Measurements from ENCODE around the gene FNDC3B. TPM values are rescaled to one million over a fixed set of nuclear protein-coding genes. Genes with fewer than 3 reads are reported as not detected.
A peak's percentile ranks its signal among the peaks of the same experiment; 100 is the strongest.

The FNDC3B gene
- total RNA-seq, 1 donor from 2014 or later: 71.8 TPM

DNA sequence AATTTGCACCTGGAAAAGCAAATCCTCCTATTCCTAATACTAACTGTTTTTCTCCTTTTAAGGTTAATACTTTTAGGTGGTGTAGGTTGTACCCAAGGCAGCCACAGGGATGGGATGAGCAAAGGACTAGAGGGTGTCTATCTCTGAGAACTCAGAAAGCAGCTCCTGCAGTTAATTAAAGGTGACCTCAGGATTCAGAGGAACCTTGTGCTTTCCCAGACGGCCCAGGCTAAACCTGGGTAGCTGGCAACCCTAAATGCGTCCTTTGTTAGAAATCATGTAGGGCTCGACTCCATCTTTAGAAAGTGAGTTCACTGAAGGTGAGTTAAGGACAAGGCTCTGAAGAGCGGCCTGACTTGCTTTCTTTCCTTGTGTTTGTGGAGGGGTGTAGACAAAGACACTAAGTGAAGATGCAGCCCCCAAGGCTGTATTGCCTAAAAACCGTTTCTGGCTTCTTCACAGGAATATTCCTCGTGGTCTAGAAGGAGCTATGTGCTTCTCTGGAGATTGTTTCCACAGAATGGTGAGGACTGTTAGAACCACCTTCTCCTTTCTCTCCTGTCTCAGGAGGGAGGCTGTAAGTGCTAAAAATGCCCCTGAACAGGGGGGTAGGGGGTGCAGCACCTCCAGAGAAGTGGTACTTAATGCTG lies 14.9 kb downstream of the FNDC3B start:
- no peak for DNase-seq (ENCODE audit: low read depth in 2 of 2)

DNA sequence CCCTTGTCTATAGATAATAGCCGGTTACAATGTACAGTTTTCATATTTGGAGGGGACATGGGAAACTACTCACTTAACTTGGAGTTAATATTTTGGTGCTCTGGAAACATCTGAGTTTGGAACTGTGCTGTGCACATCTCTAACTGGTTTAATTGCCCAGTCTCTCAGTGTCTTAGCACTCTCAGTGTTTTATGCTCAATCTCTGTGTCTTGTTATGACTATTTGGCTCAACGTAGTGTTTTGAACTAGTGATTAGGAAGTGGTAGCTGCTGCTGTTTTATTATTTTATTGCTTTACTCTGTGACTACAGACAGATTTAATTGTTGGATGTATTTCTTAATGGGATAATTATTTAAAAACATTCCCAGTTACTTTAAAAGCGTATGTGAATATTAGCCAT lies 17.0 kb downstream of the FNDC3B start:
- no peak for DNase-seq (ENCODE audit: low read depth in 2 of 2)

DNA sequence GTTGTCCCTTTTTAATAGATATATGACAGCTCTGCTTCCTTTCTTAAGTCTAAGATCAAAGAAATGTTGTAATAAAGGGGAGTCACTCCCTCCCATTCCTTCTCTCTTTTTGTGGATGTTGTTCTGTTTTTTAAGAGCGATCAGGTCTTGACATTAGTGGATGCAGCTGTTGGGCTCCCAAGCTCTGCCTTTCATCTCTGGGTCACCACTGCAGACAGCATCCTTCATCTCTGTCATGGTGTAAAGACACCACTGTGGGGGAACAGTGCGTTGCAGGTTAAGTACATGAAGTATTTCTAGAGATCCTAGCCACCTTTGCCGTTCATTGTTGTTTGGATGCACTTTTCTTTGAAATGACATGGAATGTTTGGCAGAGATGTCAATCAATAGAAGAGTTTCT lies 17.7 kb downstream of the FNDC3B start:
- no peak for DNase-seq (ENCODE audit: low read depth in 2 of 2)

GRCh38 chr3:172057624-172058327 lies 18.4 kb downstream of the FNDC3B start:
- DNase-seq (ENCODE audit: low read depth in 2 of 2): no peak

DNA sequence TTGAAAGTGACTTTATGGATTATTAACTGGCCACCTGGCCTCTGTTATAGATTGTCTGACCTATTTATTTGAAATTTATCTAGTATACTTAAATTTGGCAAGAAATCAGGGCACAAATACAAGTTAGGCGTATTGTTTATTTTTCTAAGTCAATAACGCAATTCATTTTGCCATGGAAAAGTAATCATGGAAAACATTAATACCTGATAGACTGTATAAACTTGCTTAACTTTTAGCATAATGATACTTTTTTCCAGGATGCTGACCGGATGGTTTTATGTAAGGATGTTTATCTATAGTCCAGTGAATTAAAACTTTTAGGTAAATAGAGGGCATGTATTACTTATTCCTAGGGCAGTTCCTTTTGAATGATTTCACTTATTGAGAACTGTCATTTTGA lies 20.2 kb downstream of the FNDC3B start:
- DNase-seq (ENCODE audit: low read depth in 2 of 2): no peak

DNA sequence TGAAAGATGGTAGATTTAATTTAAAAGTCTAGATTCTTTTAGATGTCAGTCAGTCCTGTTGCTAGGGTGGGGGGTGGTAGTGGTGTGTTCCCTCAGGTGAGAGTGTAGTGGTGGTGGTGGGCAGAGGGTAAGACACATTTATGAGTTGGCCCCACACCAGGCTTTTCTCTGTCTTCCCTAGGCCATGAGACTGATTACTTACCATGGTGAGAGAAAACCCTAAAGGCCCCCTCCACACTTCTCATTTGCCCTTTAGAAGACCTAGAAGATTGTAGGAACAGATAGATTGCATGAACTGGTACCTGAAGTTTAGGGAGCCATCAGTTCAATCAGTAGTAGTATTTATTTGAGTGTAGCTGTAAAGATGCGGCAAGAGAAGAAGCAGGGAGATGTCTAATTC lies 20.9 kb downstream of the FNDC3B start:
- DNase-seq (ENCODE audit: low read depth in 2 of 2): no peak

DNA sequence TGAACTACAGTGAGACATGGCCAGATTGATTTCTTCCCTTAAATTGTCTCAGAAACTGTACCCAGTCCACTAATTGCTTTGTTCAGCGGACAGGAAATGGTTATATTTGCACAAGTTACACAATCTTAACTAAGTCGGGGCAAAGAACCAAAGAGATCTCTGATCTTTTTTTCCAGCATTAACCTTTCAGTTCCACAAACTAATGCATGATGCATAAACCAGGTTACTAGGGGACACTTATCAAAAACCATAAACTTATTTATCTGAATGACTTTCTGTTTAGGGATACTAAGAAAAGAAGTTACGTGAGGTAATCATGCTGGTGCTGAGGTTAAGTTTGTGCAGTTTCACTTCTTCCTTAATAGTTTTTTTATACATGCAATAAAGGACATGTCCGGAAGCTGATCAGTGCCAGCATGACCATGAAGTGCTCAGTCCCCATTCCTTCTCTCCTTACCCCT lies 22.4 kb downstream of the FNDC3B start:
- peak in 1 of 2 donors; percentile 28 for DNase-seq (ENCODE audit: low read depth in 2 of 2)

DNA sequence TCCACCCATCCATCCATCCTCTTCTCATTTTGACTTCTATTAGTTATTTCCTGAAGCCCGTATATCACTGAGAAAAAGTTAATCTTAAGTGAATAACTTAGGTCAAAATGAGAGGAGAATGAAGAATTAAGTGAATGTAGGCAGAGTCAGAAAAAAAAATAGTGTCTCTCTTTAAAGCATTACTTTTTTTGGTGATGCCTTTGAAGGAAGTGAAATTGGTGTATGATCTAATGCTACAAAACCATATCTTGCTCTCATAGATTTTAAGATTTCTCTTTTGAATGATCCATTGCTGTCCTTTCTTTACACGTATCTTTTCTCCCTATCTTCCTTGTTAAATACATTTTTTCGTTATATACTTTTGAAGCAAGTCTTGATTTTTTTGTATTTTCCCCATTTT lies 23.4 kb downstream of the FNDC3B start:
- DNase-seq (ENCODE audit: low read depth in 2 of 2): no peak

DNA sequence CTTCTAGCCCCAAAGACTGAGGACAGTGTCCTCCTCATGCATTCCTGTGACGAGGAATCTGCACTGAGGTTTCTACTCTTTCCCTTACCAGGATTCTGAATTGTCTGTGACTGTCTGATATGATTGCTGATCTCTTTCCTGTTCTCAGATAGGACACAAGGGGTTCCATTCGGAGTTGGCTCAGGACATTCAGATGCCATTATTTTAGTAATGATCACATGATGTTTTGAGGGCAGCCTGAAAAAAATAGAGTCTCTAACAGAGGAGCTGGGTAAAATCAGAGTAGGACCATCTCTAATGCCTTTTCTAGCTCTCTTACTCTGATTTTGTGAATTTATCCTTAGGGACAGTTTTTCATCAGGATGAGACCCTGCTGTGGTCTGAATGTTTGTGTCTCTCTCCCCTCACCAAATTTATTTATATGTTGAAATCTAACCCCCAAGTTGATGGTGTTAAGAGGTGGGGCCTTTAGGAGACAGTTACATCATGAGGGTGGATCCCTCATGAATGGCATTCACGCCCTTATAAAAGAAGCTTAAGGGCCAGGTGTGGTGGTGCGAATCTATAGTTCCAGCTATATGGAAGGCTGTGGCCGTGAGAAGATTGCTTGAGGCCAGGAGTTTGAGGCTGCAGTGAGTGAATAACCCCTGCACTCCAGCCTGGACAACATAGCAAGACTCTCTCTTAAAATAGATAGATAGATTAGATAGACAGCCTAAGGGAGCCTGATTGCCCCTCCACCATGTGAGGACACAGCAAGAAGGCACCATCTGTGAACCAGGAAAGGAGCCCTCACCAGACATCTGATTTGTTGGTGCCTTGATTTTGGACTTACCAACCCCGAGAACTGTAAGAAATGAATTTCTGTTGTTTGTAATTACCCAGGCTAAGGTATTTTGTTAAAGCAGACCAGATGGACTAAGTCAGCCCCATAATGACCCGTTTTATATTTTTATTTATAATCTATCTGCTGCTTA lies 24.4 kb downstream of the FNDC3B start:
- DNase-seq (ENCODE audit: low read depth in 2 of 2): no peak

GRCh38 chr3:172065527-172065926 lies 26.1 kb downstream of the FNDC3B start:
- peak; percentile 55 to 92 for DNase-seq (ENCODE audit: low read depth in 2 of 2)

- DNase-seq (ENCODE audit: low read depth in 2 of 2): peak; percentile 40 to 92
Measured at GRCh38 chr3:172065967-172066762, 26.8 kb downstream of the FNDC3B start.

GRCh38 chr3:172066880-172067796 lies 27.8 kb downstream of the FNDC3B start:
- DNase-seq (ENCODE audit: low read depth in 2 of 2): no peak

GRCh38 chr3:172067837-172068440 lies 28.6 kb downstream of the FNDC3B start:
- DNase-seq (ENCODE audit: low read depth in 2 of 2): no peak

DNA sequence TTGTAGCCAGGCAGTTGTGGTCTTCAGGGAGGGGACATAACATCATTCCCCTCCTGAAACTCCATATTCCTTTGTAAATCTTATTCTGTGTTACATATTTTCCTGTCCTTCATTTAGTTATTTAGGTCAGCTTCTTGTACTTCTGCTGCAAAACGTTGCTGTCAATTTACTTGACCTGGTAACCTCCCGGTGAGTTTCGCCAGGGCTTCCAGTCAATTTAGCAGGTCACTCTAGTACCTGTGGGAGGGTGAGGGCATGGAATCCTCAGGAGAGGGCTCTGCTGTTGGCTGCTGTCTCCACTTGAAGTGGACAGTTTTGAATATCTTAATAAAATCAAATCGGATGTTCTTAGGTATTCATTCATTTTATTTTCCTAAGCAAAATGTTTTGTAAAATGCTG lies 29.6 kb downstream of the FNDC3B start:
- no peak for DNase-seq (ENCODE audit: low read depth in 2 of 2)

- DNase-seq (ENCODE audit: low read depth in 2 of 2): no peak
Measured at GRCh38 chr3:172069478-172069877, 30.1 kb downstream of the FNDC3B start.

GRCh38 chr3:172070269-172070668 lies 30.9 kb downstream of the FNDC3B start:
- no peak for DNase-seq (ENCODE audit: low read depth in 2 of 2)

- no peak for DNase-seq (ENCODE audit: low read depth in 2 of 2)
Measured at GRCh38 chr3:172070802-172071201, 31.4 kb downstream of the FNDC3B start.

DNA sequence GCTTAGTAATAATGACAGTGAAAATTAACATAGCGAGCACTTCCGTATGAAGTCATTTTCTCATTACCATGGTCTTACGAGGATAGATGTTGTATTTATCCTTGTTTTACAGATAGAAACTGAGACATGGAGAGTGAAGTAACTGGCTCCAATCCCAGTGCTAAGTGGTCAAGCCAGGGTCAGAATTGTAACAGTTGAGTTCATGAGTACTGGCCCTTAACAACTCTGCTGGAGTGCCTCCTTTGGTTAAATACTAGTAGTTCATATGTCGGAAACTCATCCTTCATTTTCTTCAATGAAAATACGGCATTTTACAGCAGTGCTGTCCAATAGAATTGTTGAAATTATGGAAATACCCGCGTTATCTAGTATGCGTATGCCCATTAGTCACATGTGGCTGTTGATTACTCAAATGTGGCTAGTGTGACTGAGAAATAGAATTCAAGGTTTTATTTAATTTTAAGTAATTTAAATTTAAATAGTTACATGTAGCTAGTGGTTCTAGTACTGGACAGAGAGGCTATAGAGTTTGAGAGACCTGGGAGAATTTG lies 32.5 kb downstream of the FNDC3B start:
- no peak for DNase-seq (ENCODE audit: low read depth in 2 of 2)

DNA sequence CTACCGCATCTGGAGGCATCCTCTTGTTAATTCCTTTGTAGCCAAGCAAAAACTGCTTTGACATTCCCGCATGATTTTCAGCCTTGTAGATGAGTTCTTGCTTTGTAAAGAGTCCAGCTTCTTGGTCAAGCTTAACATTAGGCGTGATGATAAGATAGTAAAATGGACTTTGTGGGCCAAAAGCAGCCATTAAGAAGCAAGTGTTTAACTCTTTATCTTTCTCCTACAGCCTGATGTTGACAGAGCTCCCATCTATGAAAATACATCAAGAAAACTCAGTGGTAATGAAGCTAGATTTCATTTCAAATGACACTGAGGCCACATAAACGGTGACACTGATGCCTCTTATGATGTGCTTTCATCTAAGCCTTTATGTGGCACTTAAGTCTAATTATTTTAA lies 33.2 kb downstream of the FNDC3B start:
- no peak for DNase-seq (ENCODE audit: low read depth in 2 of 2)

All from dermis microvascular lymphatic vessel endothelial cell (primary cell).